ENCODE data around the gene ZNF652.
"Not testable (repeated sequence)": the region's sequence is repeated elsewhere in the genome, so short reads cannot be mapped to it uniquely, and the experiment has no call there.

ZNF652 gene

GRCh38 chr17:49298371-49298976 lies 63.6 kb downstream of the ZNF652 start:
- FAIRE-seq: no peak

GRCh38 chr17:49297141-49297540 lies 64.9 kb downstream of the ZNF652 start:
- no peak for FAIRE-seq

DNA sequence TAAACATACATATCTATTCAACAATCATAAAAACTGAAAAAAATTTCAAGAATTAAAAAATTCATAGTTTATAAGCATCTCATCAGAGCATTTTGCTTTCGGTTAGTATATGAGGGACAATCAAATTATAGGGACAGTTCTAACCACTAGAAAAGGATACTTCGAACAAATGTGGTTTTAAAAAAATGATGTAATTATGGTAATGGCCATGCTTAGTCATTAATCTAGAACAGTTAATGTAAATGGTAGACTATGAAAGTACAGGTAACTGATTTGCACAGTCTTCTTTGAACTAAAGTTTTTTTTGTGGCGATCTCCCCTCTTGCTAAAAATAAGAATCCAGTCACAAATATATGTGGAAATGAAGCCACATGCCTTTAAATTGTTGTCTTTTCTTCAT lies 67.9 kb downstream of the ZNF652 start:
- FAIRE-seq: no peak

DNA sequence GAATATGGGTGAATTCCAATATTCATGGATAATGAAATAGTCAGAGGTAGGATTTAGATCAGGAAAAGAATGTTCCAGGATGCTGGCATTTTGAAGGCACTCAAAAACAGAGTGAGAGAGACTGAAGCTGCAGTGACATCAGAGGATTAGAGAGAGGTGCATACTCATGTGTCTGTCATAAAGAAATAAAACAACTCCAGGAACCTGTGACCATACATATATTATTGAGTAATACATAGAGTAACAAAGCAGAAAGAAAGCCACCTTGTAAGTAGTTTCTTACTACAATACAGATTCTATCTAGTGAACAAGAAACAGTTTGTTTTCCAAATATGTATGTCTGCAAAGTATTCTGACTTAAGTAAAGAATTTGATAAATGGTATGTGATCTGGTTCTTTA lies 69.1 kb downstream of the ZNF652 start:
- no peak for FAIRE-seq

DNA sequence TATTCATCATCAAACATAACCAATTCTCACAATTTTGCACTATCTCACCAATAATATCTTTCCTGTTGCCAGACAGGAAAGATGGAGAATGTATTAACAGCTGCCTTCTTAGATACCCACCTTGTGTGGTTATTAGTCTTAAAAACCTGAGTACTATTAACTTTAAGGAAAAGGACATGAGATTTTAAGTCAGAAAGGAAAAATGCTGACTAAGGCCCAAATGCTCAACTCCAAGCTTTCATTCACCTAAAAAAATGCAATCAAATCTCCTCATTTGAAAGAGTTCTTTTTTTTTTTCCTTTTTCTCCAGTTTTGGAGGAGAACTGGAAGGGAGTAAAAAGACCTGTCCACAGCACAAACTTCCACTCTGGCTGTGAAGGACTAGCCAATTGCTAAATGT lies 70.1 kb downstream of the ZNF652 start:
- no peak for FAIRE-seq

GRCh38 chr17:49290690-49291359 lies 71.2 kb downstream of the ZNF652 start:
- no peak for FAIRE-seq

- no peak for FAIRE-seq
These were observed 73.7 kb downstream of the ZNF652 start for GRCh38 chr17:49288388-49288787.

GRCh38 chr17:49287481-49287880 lies 74.6 kb downstream of the ZNF652 start:
- no peak for FAIRE-seq

DNA sequence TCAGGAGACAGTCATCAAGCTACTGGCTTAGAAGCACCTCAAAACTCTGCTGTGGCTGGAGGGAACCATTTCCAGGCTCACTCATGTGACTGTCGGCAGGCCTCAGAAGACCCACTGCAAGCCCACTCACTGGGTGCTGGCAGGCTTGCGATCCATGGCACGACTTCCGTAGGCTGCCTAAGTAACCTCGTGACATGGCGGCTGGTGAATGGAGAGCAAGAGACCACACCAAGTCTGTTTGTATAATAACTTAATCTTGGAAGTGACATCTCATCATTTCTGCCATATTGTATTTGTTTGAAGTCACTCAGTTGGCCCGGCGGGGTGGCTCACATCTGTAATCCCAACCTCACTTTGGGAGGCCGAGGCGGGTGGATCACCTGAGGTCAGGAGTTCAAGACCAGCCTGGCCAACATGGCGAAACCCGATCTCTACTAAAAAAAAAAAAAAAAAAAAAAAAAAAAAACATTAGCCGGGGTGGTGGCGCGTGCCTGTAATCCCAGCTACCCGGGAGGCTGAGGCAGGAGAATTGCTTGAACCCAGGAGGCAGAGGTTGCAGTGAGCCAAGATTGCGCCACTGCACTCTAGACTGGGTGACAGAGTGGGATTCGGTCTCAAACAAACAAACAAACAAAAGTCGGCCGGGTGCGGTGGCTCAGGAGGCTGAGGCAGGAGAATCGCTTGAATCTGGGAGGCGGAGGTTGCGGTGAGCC lies 75.6 kb downstream of the ZNF652 start:
- FAIRE-seq: not testable (repeated sequence)

GRCh38 chr17:49285716-49286115 lies 76.3 kb downstream of the ZNF652 start:
- FAIRE-seq: no peak

GRCh38 chr17:49280918-49281317 lies 81.1 kb downstream of the ZNF652 start:
- FAIRE-seq: no peak

- no peak for FAIRE-seq
These were observed 82.0 kb downstream of the ZNF652 start for GRCh38 chr17:49280061-49280460.

DNA sequence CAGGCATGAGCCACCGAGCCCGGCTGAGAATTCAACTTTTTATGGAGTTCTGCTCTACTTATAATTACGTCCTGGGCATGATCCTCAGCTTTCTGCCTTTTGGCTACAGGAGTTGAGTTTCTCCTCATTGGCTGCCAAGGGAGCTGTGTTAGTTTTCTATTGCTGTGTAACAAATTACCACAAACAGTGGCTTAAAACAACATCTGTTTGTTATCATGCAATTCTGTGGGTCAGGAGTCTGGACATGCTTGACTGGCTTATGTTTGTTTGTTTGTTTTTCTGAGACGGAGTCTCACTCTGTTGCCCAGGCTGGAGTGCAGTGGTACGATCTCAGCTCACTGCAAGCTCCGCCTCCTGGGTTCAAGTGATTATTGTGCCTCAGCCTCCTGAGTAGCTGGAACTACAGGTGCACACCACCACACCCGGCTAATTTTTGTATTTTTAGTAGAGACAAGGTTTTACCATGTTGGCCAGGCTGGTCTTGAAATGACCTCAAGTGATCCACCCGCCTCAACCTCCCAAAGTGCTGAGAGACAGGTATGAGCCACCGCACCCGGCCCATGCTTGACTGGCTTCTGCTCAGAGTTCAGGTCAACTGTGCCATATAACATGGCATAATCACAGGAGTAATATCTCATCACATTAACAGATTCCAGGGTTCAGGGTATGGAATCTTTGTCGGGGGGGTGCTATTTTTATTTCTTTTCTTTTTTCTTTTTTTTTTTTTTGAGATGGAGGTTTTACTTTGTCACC lies 82.6 kb downstream of the ZNF652 start:
- not testable (repeated sequence) for FAIRE-seq

DNA sequence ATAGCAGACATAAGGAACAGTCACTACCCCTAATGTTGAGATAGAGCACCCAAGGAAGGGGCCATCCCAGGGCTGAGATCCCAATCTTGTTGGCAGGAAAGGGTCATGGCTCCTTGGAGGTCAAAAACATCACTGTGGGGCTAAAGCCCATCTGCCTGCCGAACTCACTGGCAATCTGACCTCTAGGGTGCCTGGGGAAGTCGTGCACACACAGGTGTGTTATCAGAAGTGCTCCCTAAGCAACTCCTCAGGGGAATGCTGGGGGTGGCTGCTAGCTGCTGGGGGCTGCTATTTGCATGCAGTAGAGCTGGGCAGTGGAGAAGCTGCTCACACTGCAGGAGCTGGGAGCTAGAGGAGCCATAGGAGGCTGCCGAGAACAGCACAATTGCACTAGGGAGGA lies 84.0 kb downstream of the ZNF652 start:
- FAIRE-seq: no peak

DNA sequence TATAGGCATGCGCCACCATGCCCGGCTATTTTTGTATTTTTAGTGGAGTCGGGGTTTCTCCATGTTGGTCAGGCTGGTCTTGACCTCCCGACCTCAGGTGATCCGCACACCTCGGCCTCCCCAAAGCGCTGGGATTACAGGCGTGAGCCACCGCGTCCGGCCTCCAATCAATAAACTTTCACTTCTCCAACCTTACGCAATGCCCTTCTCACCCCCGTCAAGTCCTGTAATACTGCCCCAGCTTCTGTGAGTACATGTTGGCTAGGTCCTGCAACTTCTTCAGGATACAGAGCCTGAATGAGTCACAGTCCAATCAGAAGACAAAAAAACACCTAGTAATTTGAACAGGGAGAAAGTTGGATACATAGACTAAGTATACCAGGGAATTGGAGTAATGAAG lies 84.4 kb downstream of the ZNF652 start:
- FAIRE-seq: no peak

DNA sequence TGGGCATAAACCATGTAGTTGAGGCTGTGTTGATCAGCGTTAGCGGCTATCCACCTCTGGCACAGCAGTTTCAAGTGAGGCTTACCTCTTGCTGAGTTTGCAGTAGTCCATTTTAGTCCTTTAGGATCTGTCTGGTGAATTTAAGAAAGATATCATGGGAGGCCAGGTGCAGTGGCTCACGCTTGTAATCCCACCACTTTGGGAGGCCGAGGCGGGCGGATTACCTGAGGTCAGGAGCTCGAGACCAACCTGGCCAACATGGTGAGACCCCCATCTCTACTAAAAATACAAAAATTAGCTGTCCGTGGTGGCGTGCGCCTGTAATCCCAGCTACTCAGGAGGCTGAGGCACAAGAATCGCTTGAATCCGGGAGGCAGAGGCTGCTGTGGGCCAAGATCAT lies 86.1 kb downstream of the ZNF652 start:
- not testable (repeated sequence) for FAIRE-seq

GRCh38 chr17:49269356-49269755 lies 92.7 kb downstream of the ZNF652 start:
- no peak for FAIRE-seq

- FAIRE-seq: no peak
These were observed 94.1 kb downstream of the ZNF652 start for GRCh38 chr17:49267912-49268311.

- FAIRE-seq: no peak
These were observed 95.8 kb downstream of the ZNF652 start for GRCh38 chr17:49266233-49266632.

DNA sequence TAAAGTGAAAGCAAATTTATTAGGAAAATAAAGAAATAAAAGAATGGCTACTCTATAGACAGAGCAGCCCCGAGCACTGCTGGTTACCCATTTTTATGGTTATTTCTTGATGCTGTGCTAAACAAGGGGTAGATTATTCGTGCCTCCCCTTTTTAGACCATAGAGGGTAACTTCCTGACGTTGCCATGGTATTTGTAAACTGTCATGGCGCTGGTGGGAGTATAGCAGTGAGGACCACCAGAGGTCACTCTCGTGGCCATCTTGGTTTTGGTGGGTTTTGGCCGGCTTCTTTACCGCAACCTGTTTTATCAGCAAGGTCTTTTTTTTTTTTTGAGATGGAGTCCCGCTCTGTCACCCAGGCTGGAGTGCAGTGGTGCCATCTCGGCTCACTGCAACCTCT lies 100.5 kb downstream of the ZNF652 start:
- FAIRE-seq: not testable (repeated sequence)

DNA sequence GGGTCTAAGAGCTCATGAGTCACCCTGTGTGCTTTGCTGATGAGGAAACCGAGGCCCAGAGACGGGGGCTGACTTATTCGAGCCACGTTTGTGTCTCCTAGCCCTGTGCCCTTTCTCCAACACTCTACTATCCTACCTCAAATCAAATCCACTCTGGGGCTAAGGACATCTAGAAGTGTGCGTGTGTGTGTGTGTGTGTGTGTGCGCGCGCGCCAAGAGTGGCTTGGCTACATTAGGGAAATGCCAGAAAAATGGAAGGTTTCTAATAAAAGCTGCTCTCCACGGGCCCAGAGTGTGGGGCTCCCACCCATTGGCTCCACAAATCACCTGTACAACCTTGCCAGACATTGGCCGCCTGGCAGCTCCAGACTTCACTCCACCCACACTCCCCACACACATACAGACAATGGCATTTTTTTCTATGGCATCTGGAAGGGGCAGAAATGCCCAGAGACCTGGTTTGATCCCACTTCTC lies 101.2 kb downstream of the ZNF652 start:
- no peak for FAIRE-seq

DNA sequence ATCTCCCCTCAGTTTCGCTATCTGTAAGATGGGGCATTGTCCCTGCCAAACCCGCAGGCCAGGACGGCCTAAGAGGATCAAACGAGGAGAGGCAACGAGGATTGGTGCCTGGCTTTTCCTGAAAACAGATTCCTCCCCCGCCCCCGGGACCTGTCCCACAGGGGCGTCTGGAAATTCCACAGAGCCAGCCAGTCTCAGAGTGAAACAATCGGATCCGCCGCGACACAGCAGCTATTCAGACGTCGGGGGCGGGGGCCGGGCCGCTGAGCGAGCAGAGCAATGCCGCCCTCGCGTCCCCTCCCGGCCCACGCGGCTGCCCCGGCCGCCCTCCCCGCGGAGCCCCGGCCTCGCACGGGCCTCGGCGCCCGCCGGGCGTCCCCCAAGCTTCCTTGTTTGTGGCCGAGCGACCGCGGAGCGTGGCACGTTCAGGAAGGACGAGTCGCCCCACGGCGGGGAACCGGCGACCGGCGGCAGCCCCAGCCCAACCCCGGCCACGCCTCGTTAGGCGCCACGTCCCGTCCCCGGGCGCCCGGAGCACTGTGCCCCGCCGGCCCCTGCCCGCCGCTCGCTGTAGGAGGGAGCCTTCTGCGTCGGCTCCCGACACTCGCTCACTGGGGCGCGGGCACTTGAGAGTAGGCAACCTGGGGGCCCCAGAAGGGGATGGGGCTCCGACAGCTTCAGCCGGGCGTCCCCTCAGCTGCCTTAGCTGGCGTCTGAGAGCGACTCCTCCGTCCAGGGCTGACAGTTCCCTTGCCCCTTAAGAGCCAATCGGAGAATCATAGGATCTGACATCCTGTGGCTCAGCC lies 101.8 kb downstream of the ZNF652 start:
- FAIRE-seq: no peak

DNA sequence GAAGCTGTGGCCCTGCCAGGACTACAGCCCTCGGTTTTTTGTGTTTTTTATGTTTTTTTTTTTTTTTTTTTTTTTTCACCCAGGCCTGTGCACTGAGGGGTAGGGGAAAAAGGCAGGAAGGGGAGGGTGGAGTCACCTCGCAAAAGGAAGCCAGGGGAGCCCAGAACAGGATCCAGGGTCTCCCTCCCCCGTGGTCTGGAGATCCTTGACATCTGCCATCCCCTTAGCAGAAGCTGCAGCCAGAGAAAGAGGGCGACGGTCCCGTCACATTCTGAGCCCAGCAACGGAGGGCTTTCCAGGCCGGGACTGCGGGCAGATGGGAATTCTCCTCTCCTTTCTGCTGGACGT lies 102.4 kb downstream of the ZNF652 start:
- no peak for FAIRE-seq
